ENCODE results near the gene IKBKE. TPM values are rescaled to one million over a fixed set of nuclear protein-coding genes. Genes with fewer than 3 reads are reported as not detected.

Gene IKBKE
- total RNA-seq, 8 experiments from 2014 or later = 0.05 to 10.0 (median 3.3) TPM

- Histone ChIP-seq H3K4me3 (no peak overlapping the region), H3K27ac (no peak overlapping the region), H3K4me1 (replicated peaks in 1 of 2) (peaks cover 7 to 11% of the 10 kb centered on the region in 2 donors)
- in situ Hi-C loops (cut with MboI; ENCODE audit: low pct_unique_long_range_greater_than_20kb in 2 of 9, low sequenced_read_pairs in 9 of 9, unreplicated experiment in 9 of 9) = no loop called here
- whole genome bisulfite sequencing, 10 experiments = 32 to 100% (median 43%) methylated on average over 1 to 10 of the region's 10 CpGs
- ATAC-seq (replicated peaks in 6 of 8) = no peak
These were observed 35.6 kb downstream of the IKBKE start for GRCh38 chr1:206505702-206506355.

GRCh38 chr1:206506405-206507283, 36.4 kb downstream of the IKBKE start:
- peaks cover 11 to 14% of the 10 kb centered on the region in 2 donors for H3K4me1 ChIP-seq (replicated peaks in 1 of 2)
- in situ Hi-C loops (cut with MboI; ENCODE audit: low pct_unique_long_range_greater_than_20kb in 2 of 9, low sequenced_read_pairs in 9 of 9, unreplicated experiment in 9 of 9) = no loop called here
- peak overlapping the region; percentile 29 to 39 (median 35) for H3K4me3 ChIP-seq
- WGBS, 10 experiments = 13 to 100% (median 82%) methylated on average over 1 to 25 of the region's 48 CpGs; no CpG with 5 or more reads in 4 of the 10 experiments
- H3K27ac ChIP-seq = no peak overlapping the region
- ATAC-seq (replicated peaks in 6 of 8) = peak in 4 of 8 experiments; percentile 3 to 28 (median 6)

- WGBS, 10 experiments = no CpG with 5 or more reads among the region's 97 CpGs
- no peak within 1 kb of the TSS for H3K27ac ChIP-seq
These were observed 37.2 kb downstream of the IKBKE start, which contains the start of gene RASSF5 for GRCh38 chr1:206507284-206508129. RASSF5 (plus strand) TSS chr1:206507531; CDS start chr1:206507603, 72 bp downstream.

GRCh38 chr1:206508130-206508889, 38.0 kb downstream of the IKBKE start:
- Histone ChIP-seq H3K4me1 (replicated peaks in 1 of 2) (peaks cover 24 to 30% of the 10 kb centered on the region in 2 donors), H3K4me3 (peak overlapping the region; percentile 29 to 39 (median 35)), H3K27ac (no peak overlapping the region)
- peak in 4 of 8 experiments; percentile 6 to 32 (median 19) for ATAC-seq (replicated peaks in 6 of 8)
- WGBS, 10 experiments = 10 to 63% (median 38%) methylated on average over 1 to 7 of the region's 15 CpGs; no CpG with 5 or more reads in 4 of the 10 experiments
- in situ Hi-C loops (cut with MboI; ENCODE audit: low pct_unique_long_range_greater_than_20kb in 2 of 9, low sequenced_read_pairs in 9 of 9, unreplicated experiment in 9 of 9) = no loop called here

More at GRCh38 chr1:206507284-206508129, 37.2 kb downstream of the IKBKE start, which contains the start of gene RASSF5:
- in situ Hi-C loops (cut with MboI; ENCODE audit: low pct_unique_long_range_greater_than_20kb in 2 of 9, low sequenced_read_pairs in 9 of 9, unreplicated experiment in 9 of 9) = no loop called here
- Histone ChIP-seq H3K4me1 (replicated peaks in 1 of 2) (peaks cover 20 to 22% of the 10 kb centered on the region in 2 donors), H3K4me3 (peak within 1 kb of the TSS; percentile 29 to 39 (median 35))
- peak; percentile 45 to 91 (median 64) for ATAC-seq (replicated peaks in 6 of 8)

GRCh38 chr1:206508956-206509355, 38.7 kb downstream of the IKBKE start:
- WGBS, 10 experiments = 4 to 67% (median 31%) methylated on average over 2 to 5 of the region's 6 CpGs; no CpG with 5 or more reads in 3 of the 10 experiments
- in situ Hi-C loops (cut with MboI; ENCODE audit: low pct_unique_long_range_greater_than_20kb in 2 of 9, low sequenced_read_pairs in 9 of 9, unreplicated experiment in 9 of 9) = no loop called here
- H3K27ac ChIP-seq = no peak overlapping the region
- peaks cover 24 to 37% of the 10 kb centered on the region in 2 donors for H3K4me1 ChIP-seq (replicated peaks in 1 of 2)
- peak in 7 of 8 experiments; percentile 3 to 39 (median 31) for ATAC-seq (replicated peaks in 6 of 8)
- no peak overlapping the region for H3K4me3 ChIP-seq

GRCh38 chr1:206509612-206510257, 39.5 kb downstream of the IKBKE start:
- WGBS, 10 experiments = 36 to 100% (median 73%) methylated on average over 2 to 12 of the region's 12 CpGs
- in situ Hi-C loops (cut with MboI; ENCODE audit: low pct_unique_long_range_greater_than_20kb in 2 of 9, low sequenced_read_pairs in 9 of 9, unreplicated experiment in 9 of 9) = no loop called here
- H3K27ac ChIP-seq = no peak overlapping the region
- ATAC-seq (replicated peaks in 6 of 8) = no peak
- H3K4me3 ChIP-seq = no peak overlapping the region
- peaks cover 24 to 38% of the 10 kb centered on the region in 2 donors for H3K4me1 ChIP-seq (replicated peaks in 1 of 2)

- no peak for ATAC-seq (replicated peaks in 6 of 8)
- Histone ChIP-seq H3K4me1 (replicated peaks in 1 of 2) (peaks cover 24 to 38% of the 10 kb centered on the region in 2 donors), H3K4me3 (no peak overlapping the region), H3K27ac (no peak overlapping the region)
- in situ Hi-C loops (cut with MboI; ENCODE audit: low pct_unique_long_range_greater_than_20kb in 2 of 9, low sequenced_read_pairs in 9 of 9, unreplicated experiment in 9 of 9) = no loop called here
- 68 to 100% (median 83%) methylated on average over 1 to 5 of the region's 5 CpGs; no CpG with 5 or more reads in 1 of the 10 experiments for WGBS, 10 experiments
These were observed 40.1 kb downstream of the IKBKE start for GRCh38 chr1:206510371-206510770.

GRCh38 chr1:206511362-206512057, 41.2 kb downstream of the IKBKE start:
- peak in 5 of 8 experiments; percentile 13 to 38 (median 31) for ATAC-seq (replicated peaks in 6 of 8)
- Histone ChIP-seq H3K4me3 (no peak overlapping the region), H3K4me1 (replicated peaks in 1 of 2) (peaks cover 24 to 38% of the 10 kb centered on the region in 2 donors), H3K27ac (peak overlapping the region; percentile 17 to 35)
- WGBS, 10 experiments = 29 to 81% (median 67%) methylated on average over 3 to 12 of the region's 14 CpGs; no CpG with 5 or more reads in 2 of the 10 experiments
- in situ Hi-C loops (cut with MboI; ENCODE audit: low pct_unique_long_range_greater_than_20kb in 2 of 9, low sequenced_read_pairs in 9 of 9, unreplicated experiment in 9 of 9) = no loop called here

- 0 to 80% (median 54%) methylated on average over 1 to 13 of the region's 14 CpGs; no CpG with 5 or more reads in 2 of the 10 experiments for WGBS, 10 experiments
- in situ Hi-C loops (cut with MboI; ENCODE audit: low pct_unique_long_range_greater_than_20kb in 2 of 9, low sequenced_read_pairs in 9 of 9, unreplicated experiment in 9 of 9) = no loop called here
- Histone ChIP-seq H3K4me1 (replicated peaks in 1 of 2) (peaks cover 24 to 38% of the 10 kb centered on the region in 2 donors), H3K27ac (peak overlapping the region; percentile 17 to 35), H3K4me3 (no peak overlapping the region)
- ATAC-seq (replicated peaks in 6 of 8) = peak in 5 of 8 experiments; percentile 5 to 31 (median 23)
These were observed 42.0 kb downstream of the IKBKE start for GRCh38 chr1:206512058-206512850.

GRCh38 chr1:206512851-206513180, 42.5 kb downstream of the IKBKE start:
- WGBS, 10 experiments = 83 to 100% (median 100%) methylated on average over 1 to 4 of the region's 4 CpGs; no CpG with 5 or more reads in 6 of the 10 experiments
- in situ Hi-C loops (cut with MboI; ENCODE audit: low pct_unique_long_range_greater_than_20kb in 2 of 9, low sequenced_read_pairs in 9 of 9, unreplicated experiment in 9 of 9) = no loop called here
- no peak for ATAC-seq (replicated peaks in 6 of 8)
- Histone ChIP-seq H3K4me1 (replicated peaks in 1 of 2) (peaks cover 29 to 42% of the 10 kb centered on the region in 2 donors), H3K4me3 (no peak overlapping the region), H3K27ac (no peak overlapping the region)

Measured in motor neuron (in vitro differentiated cells).